HepG2 (cell line): ENCODE results near the gene FOXE3. TPM values are rescaled to one million over a fixed set of nuclear protein-coding genes. Genes with fewer than 3 reads are reported as not detected.

Source experiments
- ATAC-seq: fragments of 200-7000 bp; cut with Tn5 transposase; 3 replicates; pipeline ENCODE4 v1.9.1; 2020; ENCODE audit warnings: mild to moderate bottlenecking, moderate library complexity
- BruUV-seq: library from RNA; stranded (reverse); fragments of 400-500 nt; replicated peaks from 2 replicates; lab custom pipeline; 2021; lab: Mats Ljungman, UMichigan
- CTCF ChIA-PET: fragments of 300-600 bp; formaldehyde crosslinking; extraction: SDS; loops from one replicate; lab custom pipeline; 2021; ENCODE audit warnings: low total read pairs, inconsistent platforms, low intra/inter-chr PET ratio; lab: Yijun Ruan, JAX
- POLR2A ChIA-PET: fragments of 350-600 bp; sonication (Branson Sonifier 250); formaldehyde crosslinking; loops from one replicate; lab custom pipeline; 2020; ENCODE audit warnings: antibody characterized with exemption, inconsistent platforms; lab: Yijun Ruan, JAX
- DNase-seq: peaks from one replicate; pipeline ENCODE4 v3.0.0-alpha.2; 2015; ENCODE audit warnings: low spot score
- FAIRE-seq: peaks from 3 replicates; lab custom pipeline; 2011; peaks lifted over from hg19 to GRCh38; lab: Jason Lieb, UNC
- H2AFZ ChIP-seq: one replicate; pipeline ENCODE4 v1.6.1; 2011; ENCODE audit warnings: low read length, inconsistent platforms
- H3K27ac ChIP-seq: fragments of 300-600 bp; 3 replicates; pipeline ENCODE4 v1.8.0; 2011; ENCODE audit warnings: mixed run types, mild to moderate bottlenecking, mixed read lengths, low read length, inconsistent platforms; ENCODE audit not compliant: insufficient read depth; ENCODE audit errors: extremely low read length
- H3K27me3 ChIP-seq, 2 experiments: fragments of 200-600 bp in 1 of 2; 2 replicates in 1 of 2; 3 replicates in 1 of 2; pipeline versions ENCODE4 v1.6.0 to v1.8.0; 2011; ENCODE audit warnings: low read length in 2 of 2, mild to moderate bottlenecking in 2 of 2, moderate library complexity in 2 of 2, inconsistent platforms in 1 of 2; ENCODE audit not compliant: insufficient read depth in 2 of 2, control insufficient read depth in 1 of 2
- H3K36me3 ChIP-seq, 2 experiments: fragments of 200-600 bp in 1 of 2; replicated peaks in 1 of 2; 2 replicates in 1 of 2; 3 replicates in 1 of 2; pipeline versions ENCODE4 v1.5.1 to v1.8.0; 2011; ENCODE audit warnings: low read length in 2 of 2, inconsistent platforms in 1 of 2; ENCODE audit not compliant: insufficient read depth in 2 of 2, control insufficient read depth in 1 of 2
- H3K4me1 ChIP-seq: 2 replicates; pipeline ENCODE4 v1.5.1; 2012; ENCODE audit warnings: low read length, inconsistent platforms; ENCODE audit not compliant: insufficient read depth
- H3K4me2 ChIP-seq: 2 replicates; pipeline ENCODE4 v1.6.0; 2011; ENCODE audit warnings: low read depth, low read length, inconsistent platforms
- H3K4me3 ChIP-seq, 3 experiments: fragments of 200-600 bp in 1 of 3; sonication (generic), shearing (Covaris generic) in 1 of 3; replicated peaks in 1 of 3; 2 replicates each; pipeline ENCODE4 v1.5.1; 2011 to 2016; ENCODE audit warnings: low read length in 3 of 3, inconsistent platforms in 2 of 3, low read depth in 2 of 3, mild to moderate bottlenecking in 2 of 3, control low read depth in 1 of 3, mixed read lengths in 1 of 3; ENCODE audit not compliant: insufficient read depth in 1 of 3
- H3K79me2 ChIP-seq: one replicate; pipeline ENCODE4 v1.6.1; 2011; ENCODE audit warnings: low read length, inconsistent platforms; ENCODE audit not compliant: insufficient read depth
- H3K9ac ChIP-seq: 2 replicates; pipeline ENCODE4 v1.6.0; 2011; ENCODE audit warnings: mild to moderate bottlenecking, low read depth, low read length, inconsistent platforms; ENCODE audit not compliant: insufficient read depth
- H3K9me3 ChIP-seq: 2 replicates; pipeline ENCODE4 v1.5.1; 2012; ENCODE audit warnings: mild to moderate bottlenecking, low read length
- H4K20me1 ChIP-seq: 2 replicates; pipeline ENCODE4 v1.6.0; 2011; ENCODE audit warnings: inconsistent platforms, mild to moderate bottlenecking, low read length, moderate library complexity; ENCODE audit not compliant: insufficient read depth
- ELK4 ChIP-seq: sonication (generic); formaldehyde crosslinking; IDR thresholded peaks from 2 replicates; pipeline ENCODE4 v1.9.0; 2021; ENCODE audit warnings: missing genetic modification reagents, borderline replicate concordance
- NFKB2 ChIP-seq: sonication (generic); formaldehyde crosslinking; IDR thresholded peaks from 2 replicates; pipeline ENCODE4 v1.4.0; 2020; ENCODE audit warnings: missing genetic modification reagents, borderline replicate concordance
- PRPF4 ChIP-seq: fragments of 200-400 bp; formaldehyde crosslinking; IDR thresholded peaks from 2 replicates; pipeline ENCODE4 v1.6.1; 2016; ENCODE audit warnings: low read length, low read depth; ENCODE audit not compliant: poor library complexity, severe bottlenecking
- RARA ChIP-seq: IDR thresholded peaks from 2 replicates; pipeline ENCODE4 v1.6.1; 2016; ENCODE audit warnings: missing genetic modification reagents, missing compliant biosample characterization
- SATB2 ChIP-seq: sonication (generic); formaldehyde crosslinking; IDR thresholded peaks from 2 replicates; pipeline ENCODE4 v1.5.0; 2020; ENCODE audit warnings: missing genetic modification reagents
- ZFP62 ChIP-seq: sonication (generic); formaldehyde crosslinking; IDR thresholded peaks from 2 replicates; pipeline ENCODE4 v1.4.0; 2020; ENCODE audit warnings: missing genetic modification reagents
- ZHX1 ChIP-seq: sonication (generic); formaldehyde crosslinking; IDR thresholded peaks from 2 replicates; pipeline ENCODE4 v1.8.1; 2022; ENCODE audit warnings: low read depth, mild to moderate bottlenecking, missing genetic modification reagents
- ZNF205 ChIP-seq: IDR thresholded peaks from 2 replicates; pipeline ENCODE4 v1.6.1; 2018; ENCODE audit warnings: missing biosample characterization, missing genetic modification reagents
- ZNF30 ChIP-seq: sonication (generic); formaldehyde crosslinking; IDR thresholded peaks from 2 replicates; pipeline ENCODE4 v1.5.0; 2020; ENCODE audit warnings: mild to moderate bottlenecking, missing genetic modification reagents
- ZNF558 ChIP-seq: sonication (generic); formaldehyde crosslinking; IDR thresholded peaks from 2 replicates; pipeline ENCODE4 v1.9.0; 2022; ENCODE audit warnings: mild to moderate bottlenecking, missing genetic modification reagents, borderline replicate concordance
- ZNF776 ChIP-seq: sonication (generic); formaldehyde crosslinking; IDR thresholded peaks from 2 replicates; pipeline ENCODE4 v1.4.0; 2020; ENCODE audit warnings: mild to moderate bottlenecking, missing genetic modification reagents
- ZNF777 ChIP-seq: sonication (generic); formaldehyde crosslinking; IDR thresholded peaks from 2 replicates; pipeline ENCODE4 v1.4.0; 2020; ENCODE audit warnings: missing genetic modification reagents
- ZNF879 ChIP-seq: sonication (generic); formaldehyde crosslinking; IDR thresholded peaks from 2 replicates; pipeline ENCODE4 v1.8.1; 2023; ENCODE audit warnings: missing genetic modification reagents
- ZSCAN22 ChIP-seq: sonication (generic); formaldehyde crosslinking; IDR thresholded peaks from 2 replicates; pipeline ENCODE4 v1.4.0; 2020; ENCODE audit warnings: mild to moderate bottlenecking, missing genetic modification reagents
- whole genome bisulfite sequencing: methylation state at CpG from one replicate; pipeline ENCODE4 v1.1.6; 2017; ENCODE audit warnings: low lambda C conversion rate; 5-methylcytosine and 5-hydroxymethylcytosine counted together
- in situ Hi-C: cut with HindIII; loops from 2 replicates; pipeline ENCODE4 v1.10.0; 2017; ENCODE audit warnings: low pct_unique_long_range_greater_than_20kb; ENCODE audit not compliant: extremely low pct_ligation_motif_present
- intact Hi-C: fragments of 100-400 bp; cut with micrococcal nuclease; formaldehyde crosslinking; loops from one replicate; pipeline ENCODE4 v1.10.0; 2022; ENCODE audit not compliant: unreplicated experiment
- polyA plus RNA-seq, 8 experiments: library from polyadenylated mRNA; depleted of rRNA in 3 of 8; stranded (reverse) in 7 of 8; unstranded in 1 of 8; fragments of >200 nt; fragmentation: Illumina TruSeq in 4 of 8; extraction: Trizol in 4 of 8; gene quantifications; 2 replicates each; pipeline versions ENCODE4 v1.2.1 to v1.2.3, GENCODE V29; 2011 to 2016; ENCODE audit warnings: low read depth in 4 of 8, missing spikeins in 1 of 8, mixed read lengths in 1 of 8; ENCODE audit not compliant: insufficient read depth in 1 of 8
- total RNA-seq, 5 experiments: library from RNA; depleted of rRNA; stranded (reverse); fragments of >200 nt; fragmentation: Illumina TruSeq; extraction: Trizol; gene quantifications; 2 replicates each; pipeline ENCODE4 v1.2.3, GENCODE V29; 2016; ENCODE audit warnings: low read depth in 1 of 5

Gene FOXE3
- total and polyA plus RNA-seq, 2 of the 13 experiments (the other 11 are each of a cell fraction or from before 2014, with no cell fraction given), result not detected

DNA sequence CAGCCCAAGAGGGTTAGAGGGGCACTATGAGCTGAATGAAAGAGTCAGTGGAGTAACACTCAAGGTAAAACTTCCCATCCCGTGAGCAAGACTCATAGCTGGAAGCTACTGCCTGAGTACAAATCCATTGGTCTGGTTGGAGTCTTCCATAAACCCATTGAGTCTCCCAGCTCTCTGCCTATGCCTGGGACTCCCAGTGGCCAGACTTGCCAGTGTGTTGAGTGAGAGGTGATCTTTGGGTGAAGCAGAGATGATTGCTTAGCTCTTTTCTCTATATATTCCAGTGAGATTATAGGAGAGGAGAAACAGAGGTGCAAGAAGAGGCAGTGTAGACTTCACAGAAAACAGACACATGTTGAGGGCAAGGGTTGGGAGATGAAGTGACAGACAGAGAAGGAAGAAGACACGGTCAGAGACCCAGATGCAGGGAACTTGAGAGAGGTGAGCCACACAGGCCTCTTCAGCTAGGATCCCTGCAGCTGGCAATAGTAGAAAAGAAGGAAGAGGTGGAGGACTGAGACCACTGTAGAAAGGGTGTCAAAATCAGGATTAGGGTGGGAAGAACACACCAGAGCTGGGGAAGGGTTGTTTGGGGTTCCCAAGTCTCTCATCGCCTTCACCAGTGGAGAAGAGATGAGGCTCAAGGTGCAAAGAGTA is 25.5 kb downstream of the FOXE3 start:
- ATAC-seq, result no peak
- intact Hi-C loops, result no loop called here
- Histone ChIP-seq H3K27ac (no peak overlapping the region), H2AFZ (no peak overlapping the region), H3K36me3 (no peaks in the 10 kb centered on the region), H3K4me3 (no peak overlapping the region), H3K4me1 (peaks cover 3% of the 10 kb centered on the region; the same call in 1 of the 2 replicates), H3K9ac (no peak overlapping the region), H4K20me1 (peaks cover 2% of the 10 kb centered on the region; the same call in 1 of the 2 replicates), H3K9me3 (no peaks in the 10 kb centered on the region), H3K4me2 (no peak overlapping the region), H3K27me3 (peaks cover 11 to 70% of the 10 kb centered on the region in 2 experiments; a peak in 4 of 5 replicates), H3K79me2 (no peaks in the 10 kb centered on the region)
- DNase-seq, result no peak
- BruUV-seq, result no TSS peak
- in situ Hi-C loops, result no loop called here
- FAIRE-seq, result no peak
- CTCF ChIA-PET, result no interaction called here
- POLR2A ChIA-PET, result no interaction called here
- WGBS, result 70% methylated on average over 2 of the region's 3 CpGs
- TF ChIP-seq ZFP62 (no peak), ZNF30 (CRISPR knock-in tag) (no peak), ZNF776 (CRISPR knock-in tag) (no peak), ZNF558 (no peak), ZSCAN22 (CRISPR knock-in tag) (no peak), ZNF777 (CRISPR knock-in tag) (no peak)

GRCh38 chr1:47442202-47442601 is 26.1 kb downstream of the FOXE3 start:
- Histone ChIP-seq H3K36me3 (no peaks in the 10 kb centered on the region), H2AFZ (no peak overlapping the region), H3K4me2 (no peak overlapping the region), H4K20me1 (peaks cover 2% of the 10 kb centered on the region; the same call in 1 of the 2 replicates), H3K9ac (no peak overlapping the region), H3K4me3 (no peak overlapping the region), H3K27me3 (peaks cover 11 to 76% of the 10 kb centered on the region in 2 experiments; a peak in 4 of 5 replicates), H3K79me2 (no peaks in the 10 kb centered on the region), H3K9me3 (no peaks in the 10 kb centered on the region), H3K4me1 (no peaks in the 10 kb centered on the region), H3K27ac (no peak overlapping the region)
- FAIRE-seq (no peak), DNase-seq (no peak), ATAC-seq (no peak)
- WGBS, result 66% methylated on average over 4 of the region's 4 CpGs
- CTCF ChIA-PET, result no interaction called here
- in situ Hi-C loops, result no loop called here
- POLR2A ChIA-PET, result no interaction called here
- intact Hi-C loops, result no loop called here
- no TSS peak for BruUV-seq
- TF ChIP-seq NFKB2 (CRISPR knock-in tag) (no peak), PRPF4 (no peak), RARA (CRISPR knock-in tag) (no peak), ELK4 (CRISPR knock-in tag) (no peak), SATB2 (CRISPR knock-in tag) (no peak), ZHX1 (no peak), ZNF879 (CRISPR knock-in tag) (no peak), ZNF205 (no peak)
